UCSD-AML1 (cell line): ENCODE measurements around the gene SHCBP1L.

ENCODE experiments used
- DNase-seq: peaks from one replicate; lab custom pipeline; 2025; ENCODE audit not compliant: unreplicated experiment; lab: John Stamatoyannopoulos, UW

Gene SHCBP1L

DNA sequence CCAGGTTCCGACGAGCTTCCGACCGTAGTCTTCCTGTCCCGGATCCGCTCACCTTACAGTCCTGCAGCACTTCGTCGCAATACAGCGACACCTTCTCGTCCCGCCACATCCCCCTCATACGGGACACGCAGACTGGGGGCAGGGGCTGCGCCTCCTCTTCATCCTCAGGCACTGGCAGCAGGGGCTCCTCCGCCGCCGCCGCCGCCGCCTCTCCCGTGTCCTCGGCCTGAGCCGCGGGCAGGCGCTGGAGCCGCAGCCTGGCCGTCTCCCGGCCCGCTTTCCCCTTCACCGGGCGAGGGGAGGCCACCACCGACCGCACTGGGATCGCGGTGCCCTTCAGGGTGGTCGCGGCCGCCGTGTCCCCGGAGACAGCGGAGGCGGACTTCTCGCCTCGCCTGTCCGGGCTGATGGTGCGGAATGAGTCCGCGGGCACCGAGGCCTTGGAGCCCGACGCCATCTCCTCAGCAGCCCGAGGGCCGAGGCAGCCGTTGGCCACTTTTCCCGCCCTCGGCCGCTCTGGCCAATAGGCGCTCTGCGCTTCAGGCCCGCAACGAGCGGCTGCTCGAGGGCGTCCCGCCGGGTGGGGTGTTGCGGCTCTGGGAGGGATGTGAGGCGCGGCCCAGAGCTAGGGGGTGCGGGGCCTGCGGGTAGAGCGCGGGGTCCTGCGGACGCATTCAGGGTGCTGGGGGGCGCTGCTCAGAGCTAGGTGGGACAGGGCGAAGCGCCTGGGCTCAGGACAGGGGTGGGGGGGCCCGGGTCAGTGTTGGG lies at the start of gene SHCBP1L:
Gene SHCBP1L, minus strand, starts transcription at position 490 of the 768 bp plus-strand sequence. Its CDS starts 33 bp downstream, at position 457.
- no peak for DNase-seq

GRCh38 chr1:183002267-183002666 lies 49.3 kb upstream of the SHCBP1L start:
- no peak for DNase-seq

GRCh38 chr1:183000167-183000962 lies 47.4 kb upstream of the SHCBP1L start:
- DNase-seq, result no peak

DNA sequence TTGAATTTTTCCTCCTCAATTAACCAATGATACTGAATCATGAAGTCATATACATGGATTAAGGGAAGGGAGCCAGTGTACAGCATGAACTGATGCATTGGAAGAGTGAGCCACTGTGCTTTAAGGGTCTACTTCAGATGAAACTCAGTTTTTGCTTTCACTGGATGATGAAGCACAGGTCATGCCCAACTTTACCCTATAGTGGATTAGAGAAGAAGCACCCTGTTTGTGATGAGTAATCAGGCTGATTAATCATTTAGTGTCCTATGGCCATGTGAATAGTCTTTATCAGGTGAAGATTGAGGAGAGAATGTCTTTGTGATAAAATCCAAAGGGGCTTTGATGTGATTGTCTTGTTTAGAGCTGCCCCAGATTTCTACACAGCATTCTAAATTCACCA lies 45.5 kb upstream of the SHCBP1L start:
- no peak for DNase-seq

DNA sequence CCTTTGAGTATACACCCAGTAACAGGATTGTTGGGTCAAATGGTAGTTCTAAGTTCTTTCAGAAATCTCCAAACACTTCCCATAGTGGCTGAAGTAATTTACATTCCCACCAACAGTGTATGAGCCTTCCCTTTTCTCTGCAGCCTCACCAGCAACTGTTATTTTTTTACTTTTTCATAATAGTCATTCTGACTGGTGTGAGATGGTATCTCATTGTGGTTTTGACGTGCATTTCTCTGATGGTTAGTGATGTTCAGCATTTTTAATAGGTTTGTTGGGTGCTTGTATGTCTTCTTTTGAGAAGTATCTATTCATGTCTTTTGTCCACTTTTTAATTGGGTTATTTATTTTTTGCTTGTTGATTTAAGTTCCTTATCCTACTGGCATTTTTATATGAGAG lies 43.9 kb upstream of the SHCBP1L start:
- no peak for DNase-seq

DNA sequence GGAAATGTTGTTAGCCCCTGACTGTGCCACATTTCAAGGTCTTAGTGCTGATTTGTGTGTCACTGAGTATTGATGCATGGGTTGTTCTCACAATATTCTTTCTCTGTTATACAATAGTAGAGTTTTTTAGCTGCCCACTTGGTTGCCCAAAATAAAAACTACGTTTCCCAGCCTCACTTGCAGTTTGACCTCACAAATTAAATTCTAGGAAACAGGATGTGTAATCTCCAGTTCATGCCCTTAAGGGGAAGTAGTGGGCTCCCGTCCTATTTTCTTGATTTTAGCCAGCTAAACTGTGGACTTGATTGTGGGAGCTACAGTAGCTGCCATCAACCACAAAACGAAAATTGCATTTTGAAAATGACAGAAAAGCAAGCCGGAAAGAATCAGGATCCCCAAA lies 42.9 kb upstream of the SHCBP1L start:
- no peak for DNase-seq

DNA sequence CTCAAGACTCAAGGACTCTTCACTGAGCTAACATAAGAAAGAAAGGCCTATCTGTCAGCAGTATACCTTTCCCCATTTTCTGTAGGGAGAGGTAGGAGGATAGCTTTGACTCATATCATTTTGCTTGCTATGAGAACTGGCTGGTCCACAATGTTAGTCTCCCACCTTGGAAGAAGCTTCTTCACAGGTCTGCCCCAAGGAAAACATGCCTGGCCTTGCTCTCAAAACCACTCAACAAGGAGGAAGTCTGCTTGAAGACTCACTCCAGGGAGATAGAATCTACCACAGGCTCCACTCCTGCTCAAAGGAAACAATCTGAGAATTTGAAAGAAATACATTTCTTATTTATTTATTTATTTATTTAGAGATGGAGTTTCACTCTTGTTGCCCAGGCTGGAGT lies 40.8 kb upstream of the SHCBP1L start:
- DNase-seq, result no peak

DNA sequence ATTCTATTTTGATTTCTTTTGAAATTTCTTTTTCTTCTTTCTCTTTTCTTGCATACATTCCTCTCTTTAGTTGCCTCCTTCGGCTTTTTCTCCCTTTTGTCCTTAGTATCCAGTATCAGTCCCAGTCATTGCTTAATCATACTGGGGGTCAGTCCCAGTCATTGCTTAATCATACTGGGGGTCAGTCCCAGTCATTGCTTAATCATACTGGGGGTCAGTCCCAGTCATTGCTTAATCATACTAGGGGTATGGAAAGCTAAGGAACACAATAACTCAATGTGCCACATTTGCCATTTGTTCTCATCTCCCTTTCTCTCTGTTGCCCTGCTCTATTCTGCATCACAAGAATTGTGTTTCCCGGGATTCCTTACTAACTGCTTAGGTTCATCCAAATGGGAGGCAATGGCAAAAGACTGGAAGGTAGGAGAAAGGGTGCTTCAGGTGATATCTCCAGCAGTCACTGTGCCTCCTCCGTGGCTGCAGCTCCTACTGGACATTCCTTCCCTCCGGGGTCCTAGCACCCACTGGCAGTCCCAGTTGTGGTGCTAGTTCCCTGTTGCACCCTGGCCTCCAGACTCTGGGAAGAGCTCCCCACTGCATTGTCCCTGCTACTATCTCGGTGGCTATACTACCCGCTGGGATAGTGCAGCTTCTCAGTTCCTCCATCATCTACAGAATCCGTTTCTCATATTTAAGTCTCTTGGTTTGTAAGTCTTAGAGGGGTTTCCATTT lies 37.6 kb upstream of the SHCBP1L start:
- DNase-seq, result no peak

DNA sequence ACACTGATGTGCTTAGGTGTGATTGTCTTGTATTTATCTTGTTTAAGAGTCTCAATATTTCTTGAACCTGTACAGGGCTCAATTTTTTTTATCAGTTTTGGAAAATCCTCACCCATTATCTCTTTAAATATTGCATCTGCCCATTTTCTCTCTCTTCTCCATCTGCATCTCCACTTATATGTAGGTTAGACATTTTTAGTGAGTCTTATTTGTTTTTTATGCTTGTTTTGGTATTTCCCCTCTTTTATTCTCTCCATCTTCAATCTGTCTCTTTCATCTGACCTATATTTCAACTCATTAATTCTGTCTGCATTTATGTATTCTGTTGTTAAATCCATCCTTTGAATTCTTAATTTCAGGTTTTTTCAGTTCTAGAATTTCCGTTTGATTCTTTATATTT lies 32.9 kb upstream of the SHCBP1L start:
- DNase-seq, result no peak

DNA sequence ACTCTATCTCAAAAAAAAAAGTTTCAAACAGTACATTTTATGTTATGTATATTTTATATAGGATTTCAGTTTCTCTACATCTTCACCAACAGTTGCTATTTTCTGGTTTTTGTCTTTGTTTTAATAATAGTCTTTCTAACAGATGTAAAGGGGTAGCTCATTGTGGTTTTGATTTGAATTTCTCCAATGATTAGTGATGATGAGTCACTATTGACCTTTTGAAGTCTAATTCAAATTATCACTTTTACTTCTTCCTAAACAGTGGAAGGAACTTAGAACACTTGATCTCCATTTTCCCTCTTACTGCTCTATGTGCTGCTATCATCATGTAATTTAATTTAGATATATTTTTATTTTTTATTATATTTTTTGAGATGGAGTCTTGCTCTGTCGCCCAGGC lies 31.7 kb upstream of the SHCBP1L start:
- DNase-seq, result no peak

DNA sequence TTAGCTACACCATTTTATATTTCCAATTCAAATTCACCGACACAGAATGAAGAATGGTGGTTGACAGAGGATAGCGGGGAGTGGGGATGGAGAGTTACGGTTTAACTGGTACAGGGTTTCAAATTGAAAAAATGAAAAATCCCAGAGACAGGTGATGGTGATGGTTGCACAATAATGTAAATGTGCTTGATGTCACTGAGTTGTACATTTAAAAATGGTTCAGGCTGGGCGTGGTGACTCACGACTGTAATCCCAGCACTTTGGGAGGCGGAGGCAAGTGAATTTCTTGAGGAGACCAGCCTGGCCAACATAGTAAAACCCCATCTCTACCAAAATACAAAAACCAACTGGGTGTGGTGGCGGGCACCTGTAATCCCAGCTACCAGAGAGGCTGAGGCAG lies 31.2 kb upstream of the SHCBP1L start:
- no peak for DNase-seq

DNA sequence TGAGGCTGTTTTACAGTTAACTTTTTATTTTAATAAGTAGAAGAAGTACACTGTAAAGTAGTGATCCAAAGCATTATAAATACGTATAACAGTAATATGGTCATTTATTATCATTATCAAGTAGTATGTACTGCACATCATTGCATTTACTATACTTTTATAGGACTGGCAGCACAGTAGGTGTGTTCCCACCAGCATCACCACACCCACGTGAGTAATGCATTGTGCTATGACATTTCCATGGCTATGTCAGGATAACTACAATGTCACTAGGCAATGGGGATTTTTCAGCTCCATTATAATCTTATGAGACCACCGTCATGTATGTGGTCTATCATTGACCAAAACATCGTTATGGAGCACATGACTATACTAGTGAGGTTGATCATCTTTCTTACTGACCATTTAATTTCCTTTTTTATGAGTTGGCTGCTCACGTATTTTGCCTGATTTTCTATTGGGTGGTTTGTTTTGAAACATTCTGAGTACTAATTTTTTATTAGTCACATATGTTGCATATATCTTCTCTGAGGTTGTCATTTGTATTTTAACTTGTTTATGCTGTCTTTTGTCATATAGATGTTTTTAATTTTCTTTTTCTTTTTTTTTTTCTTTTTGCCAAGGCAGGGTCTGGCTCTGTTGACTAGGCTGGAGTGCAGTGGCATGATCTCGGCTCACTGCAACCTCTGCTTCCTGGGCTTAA lies 25.3 kb upstream of the SHCBP1L start:
- DNase-seq, result no peak

GRCh38 chr1:182977480-182977879 lies 24.5 kb upstream of the SHCBP1L start:
- no peak for DNase-seq

DNA sequence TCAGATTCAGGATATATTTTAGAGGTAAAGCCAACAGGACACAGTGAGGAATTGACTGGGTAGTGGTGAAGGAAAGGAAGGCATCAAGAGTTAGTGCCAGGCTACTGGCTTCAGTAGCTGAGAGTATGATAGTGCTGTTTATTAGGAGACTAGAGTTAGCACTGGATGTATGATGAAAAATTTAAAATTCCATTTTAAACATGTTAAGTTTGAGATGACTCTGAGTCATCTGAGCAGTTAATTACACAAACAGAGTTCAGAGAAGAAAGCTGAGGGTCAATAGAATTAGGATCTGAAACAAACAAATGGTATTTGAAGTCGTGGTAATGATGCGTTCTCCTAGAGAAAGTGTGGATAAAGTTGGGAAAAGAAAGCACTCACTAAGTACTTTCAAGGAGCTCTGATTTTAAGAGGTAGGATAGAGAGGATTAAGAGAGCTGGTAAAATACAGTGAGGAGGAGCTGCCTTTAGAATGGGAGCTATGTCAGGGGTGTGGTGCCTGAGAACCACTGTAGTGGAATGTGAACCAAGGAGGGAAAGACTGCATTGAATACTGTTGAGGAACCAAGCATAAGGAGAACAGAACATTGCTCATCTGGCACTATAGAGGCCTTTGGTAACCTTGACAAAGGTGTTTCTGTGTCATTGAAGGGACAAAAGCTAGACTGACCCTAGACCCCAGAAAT lies 21.7 kb upstream of the SHCBP1L start:
- DNase-seq, result no peak

- no peak for DNase-seq
These were observed 19.9 kb upstream of the SHCBP1L start for GRCh38 chr1:182972829-182973228.

GRCh38 chr1:182972231-182972630 lies 19.3 kb upstream of the SHCBP1L start:
- no peak for DNase-seq

DNA sequence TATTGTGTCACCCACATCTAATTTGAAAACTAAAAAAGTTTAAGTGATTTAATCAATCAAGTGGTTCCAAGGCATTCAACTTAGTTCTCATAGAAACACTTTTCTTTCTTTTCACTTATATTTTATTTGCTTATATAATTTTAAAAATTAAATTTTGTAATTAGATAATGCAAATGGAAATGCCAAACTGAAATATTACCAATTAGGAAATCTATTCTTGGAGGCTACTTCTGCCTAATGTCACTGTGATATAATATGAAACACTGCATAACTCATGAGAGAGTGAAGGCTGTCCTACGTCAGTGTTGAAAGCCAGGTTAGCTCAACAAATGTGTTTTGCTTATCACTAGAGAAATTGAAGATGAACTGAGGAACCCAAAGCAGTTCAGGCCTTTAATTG lies 18.3 kb upstream of the SHCBP1L start:
- DNase-seq, result no peak

- DNase-seq, result no peak
These were observed 16.1 kb upstream of the SHCBP1L start for GRCh38 chr1:182968836-182969734.

- no peak for DNase-seq
These were observed 15.3 kb upstream of the SHCBP1L start for GRCh38 chr1:182968151-182968741.
